GM20000 (cell line): ENCODE results near the gene LONP1.

ENCODE experiments used
- DNase-seq: peaks from one replicate; pipeline ENCODE4 v3.0.0; 2012; ENCODE audit warnings: low spot score
- TF ChIP-seq, protein P1 (sequence below): IDR thresholded peaks from 2 replicates; pipeline ENCODE4 v1.5.1; 2012; ENCODE audit warnings: mild to moderate bottlenecking, control low read depth; ENCODE audit errors: extremely low read depth, missing control alignments

LONP1 gene

DNA sequence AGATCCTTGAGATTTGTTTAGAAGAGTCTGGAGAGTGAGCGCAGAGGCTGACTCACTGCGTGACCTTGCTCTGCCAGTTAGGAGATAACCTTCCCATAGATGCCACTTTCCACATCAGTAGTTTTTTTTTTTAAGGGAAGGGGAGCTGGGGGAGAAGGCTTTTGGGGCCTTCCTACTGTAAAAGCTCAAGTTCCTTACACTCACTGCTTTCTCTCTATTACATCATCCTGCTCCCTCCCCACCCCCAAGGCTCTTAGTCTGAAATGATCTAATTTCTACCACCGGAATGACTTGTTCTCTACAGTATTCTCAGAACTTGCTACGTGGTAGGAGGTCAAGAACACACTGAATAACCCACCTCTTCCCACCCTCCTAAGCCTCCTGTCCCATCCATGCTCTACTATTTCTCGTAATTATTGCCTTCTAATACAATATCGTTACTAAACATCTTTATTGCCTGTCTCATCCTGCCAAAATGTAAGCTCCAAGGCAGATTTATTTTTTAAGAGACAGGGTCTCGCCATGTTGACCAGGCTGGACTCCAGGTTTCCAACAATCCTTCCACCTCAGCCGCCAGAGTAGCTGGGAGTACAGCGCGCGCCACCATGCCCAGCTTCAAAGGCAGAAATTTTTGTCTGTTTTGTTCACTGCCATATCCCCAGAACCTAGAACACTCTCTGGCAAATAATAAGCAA, 1.2 kb downstream of the LONP1 start:
- TF ChIP-seq, protein P1, sequence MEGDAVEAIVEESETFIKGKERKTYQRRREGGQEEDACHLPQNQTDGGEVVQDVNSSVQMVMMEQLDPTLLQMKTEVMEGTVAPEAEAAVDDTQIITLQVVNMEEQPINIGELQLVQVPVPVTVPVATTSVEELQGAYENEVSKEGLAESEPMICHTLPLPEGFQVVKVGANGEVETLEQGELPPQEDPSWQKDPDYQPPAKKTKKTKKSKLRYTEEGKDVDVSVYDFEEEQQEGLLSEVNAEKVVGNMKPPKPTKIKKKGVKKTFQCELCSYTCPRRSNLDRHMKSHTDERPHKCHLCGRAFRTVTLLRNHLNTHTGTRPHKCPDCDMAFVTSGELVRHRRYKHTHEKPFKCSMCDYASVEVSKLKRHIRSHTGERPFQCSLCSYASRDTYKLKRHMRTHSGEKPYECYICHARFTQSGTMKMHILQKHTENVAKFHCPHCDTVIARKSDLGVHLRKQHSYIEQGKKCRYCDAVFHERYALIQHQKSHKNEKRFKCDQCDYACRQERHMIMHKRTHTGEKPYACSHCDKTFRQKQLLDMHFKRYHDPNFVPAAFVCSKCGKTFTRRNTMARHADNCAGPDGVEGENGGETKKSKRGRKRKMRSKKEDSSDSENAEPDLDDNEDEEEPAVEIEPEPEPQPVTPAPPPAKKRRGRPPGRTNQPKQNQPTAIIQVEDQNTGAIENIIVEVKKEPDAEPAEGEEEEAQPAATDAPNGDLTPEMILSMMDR: no peak
- DNase-seq: peak; percentile 76

DNA sequence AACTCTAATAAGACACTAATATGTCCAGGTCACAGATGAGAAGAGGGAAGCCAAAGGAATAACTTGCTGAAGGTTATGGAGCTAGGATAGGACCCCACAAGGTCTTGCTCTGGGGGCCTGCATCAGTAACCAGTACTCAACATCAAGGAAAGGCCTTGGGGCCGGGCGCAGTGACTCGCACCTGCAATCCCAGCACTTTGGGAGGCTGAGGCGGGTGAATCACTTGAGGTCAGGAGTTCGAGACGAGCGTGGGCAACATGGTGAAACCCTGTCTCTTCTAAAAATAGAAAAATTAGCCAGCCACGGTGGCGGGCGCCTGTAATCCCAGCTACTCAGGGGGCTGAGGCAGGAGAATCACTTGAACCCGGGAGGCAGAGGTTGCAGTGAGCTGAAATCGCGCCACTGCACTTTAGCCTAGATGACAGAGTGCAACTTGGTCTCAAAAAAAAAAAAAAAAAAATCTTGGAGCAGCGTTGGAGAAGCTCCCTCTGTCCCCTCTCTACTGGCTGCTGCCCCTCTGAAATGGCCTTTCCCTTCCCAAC, 1.8 kb downstream of the LONP1 start:
- no peak for DNase-seq

DNA sequence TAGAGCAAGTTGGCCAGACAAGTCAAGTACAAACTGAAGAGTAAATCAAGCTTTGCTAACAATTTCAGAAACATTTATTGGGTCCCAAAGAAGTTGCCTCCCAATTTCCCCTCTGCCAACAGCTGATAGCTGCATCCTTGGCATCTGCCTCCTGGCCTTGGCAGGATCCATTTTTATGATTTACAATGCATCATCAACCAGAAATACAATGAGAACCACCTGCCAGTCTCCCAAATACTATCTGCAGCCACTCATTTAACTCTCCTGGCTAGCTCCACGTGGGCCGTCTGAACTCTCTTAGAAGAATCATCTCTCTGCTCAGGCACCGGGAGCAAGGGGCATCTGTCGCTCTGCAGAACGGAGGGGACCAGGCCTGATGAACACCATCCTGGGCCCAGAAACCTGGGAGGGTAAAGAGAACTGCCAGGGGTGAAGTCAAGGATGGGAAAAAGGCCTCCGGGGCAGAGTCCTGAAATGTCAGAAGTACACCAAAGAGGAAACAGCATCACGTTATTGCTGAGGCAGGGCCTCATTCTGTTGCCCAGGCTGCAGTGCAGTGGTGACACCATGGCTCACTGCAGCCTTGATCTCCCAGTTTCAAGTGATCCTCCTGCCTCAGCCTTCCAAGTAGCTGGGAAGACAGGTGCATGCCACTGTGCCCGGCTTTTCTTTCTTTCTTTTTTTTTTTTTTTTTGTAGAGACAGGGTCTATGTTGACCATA, 2.6 kb downstream of the LONP1 start:
- no peak for DNase-seq
- TF ChIP-seq, protein P1: no peak

More for the DNA sequence above, 1.8 kb downstream of the LONP1 start:
- TF ChIP-seq, protein P1: no peak

DNA sequence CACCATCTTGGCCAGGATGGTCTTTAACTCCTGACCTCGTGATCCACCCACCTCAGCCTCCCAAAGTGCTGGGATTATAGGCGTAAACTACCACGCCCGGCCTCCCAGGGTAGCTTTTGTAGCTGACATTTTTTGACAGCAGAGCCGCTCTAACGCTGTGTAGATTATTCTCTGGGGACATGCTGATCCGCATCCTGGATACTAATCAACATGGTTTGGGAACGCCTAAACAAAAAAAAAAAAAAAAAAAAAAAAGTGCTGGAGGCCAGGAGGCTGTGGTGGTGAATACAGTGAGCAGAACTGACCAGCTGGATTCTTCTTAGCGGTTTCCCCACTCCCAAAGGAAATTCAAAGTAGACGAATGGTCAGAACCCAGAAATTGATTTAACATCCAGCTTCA, 5.1 kb downstream of the LONP1 start:
- no peak for DNase-seq
- TF ChIP-seq, protein P1: no peak

DNA sequence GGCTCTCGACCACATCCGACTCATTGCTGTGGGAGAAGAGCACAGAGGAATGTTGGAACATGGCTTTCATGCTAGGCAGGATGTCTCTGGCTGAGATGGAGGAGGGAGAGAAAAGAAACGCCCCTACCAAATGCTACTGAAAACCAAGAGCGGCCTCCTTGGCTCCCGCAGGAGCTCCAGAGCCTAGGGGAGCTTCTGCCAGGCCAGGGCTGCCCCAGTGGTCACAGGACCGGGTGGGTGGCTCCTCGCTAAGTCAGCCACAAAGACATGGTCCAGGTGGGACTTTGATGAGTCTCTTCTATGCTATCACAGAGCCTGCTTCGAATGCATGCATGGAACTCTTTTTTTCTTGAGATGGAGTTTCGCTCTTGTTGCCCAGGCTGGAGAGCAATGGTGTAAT, 6.7 kb downstream of the LONP1 start:
- no peak for DNase-seq

DNA sequence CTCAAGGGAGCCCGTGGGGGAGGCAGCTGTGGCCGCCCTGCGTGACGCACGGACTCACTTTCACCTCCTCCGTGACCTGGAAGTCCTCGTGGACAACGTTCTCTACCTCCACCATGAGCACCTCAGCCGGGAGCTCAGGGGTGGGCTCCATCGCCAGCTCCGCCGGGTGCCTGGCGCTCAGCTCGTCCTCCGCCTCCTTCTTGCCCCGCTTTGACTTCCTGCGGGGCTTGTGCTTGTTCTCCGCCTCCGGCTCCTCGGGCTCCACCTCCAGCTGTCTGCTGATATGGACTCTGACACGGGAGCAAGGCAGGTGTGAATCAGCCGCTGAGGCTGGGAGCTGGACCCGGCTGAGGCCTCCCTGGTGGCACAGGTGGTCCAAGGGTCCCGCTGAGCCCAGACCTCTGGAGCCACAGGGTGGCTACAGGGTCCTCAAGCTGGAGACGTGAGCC, 8.2 kb downstream of the LONP1 start:
- no peak for DNase-seq
- TF ChIP-seq, protein P1: no peak

More for the DNA sequence above, 6.7 kb downstream of the LONP1 start:
- TF ChIP-seq, protein P1: no peak

DNA sequence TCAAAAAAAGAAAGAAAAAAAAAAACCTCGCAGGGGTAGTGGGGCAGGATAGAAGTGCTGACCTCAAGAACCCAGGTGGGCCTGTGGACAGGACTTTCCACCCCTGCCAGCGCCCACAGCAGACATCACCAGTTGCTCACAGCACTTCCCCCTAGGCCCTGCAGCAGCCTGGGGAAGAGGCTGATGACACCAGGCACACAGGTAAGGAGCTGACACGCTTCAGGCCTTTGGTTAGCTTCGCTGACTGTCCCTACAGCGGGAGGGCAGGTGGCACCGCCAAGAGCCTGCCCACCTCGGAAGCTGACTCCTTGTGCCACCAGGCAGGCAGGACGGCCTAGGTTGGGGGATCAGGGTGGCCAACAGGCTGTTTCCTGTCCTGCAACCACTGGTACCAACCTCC, 8.9 kb downstream of the LONP1 start:
- TF ChIP-seq, protein P1: no peak
- DNase-seq: no peak
